Activated CD4-positive, alpha-beta T cell treated with anti-CD3 and anti-CD28 coated beads, Interleukin-2, amount 50 U/mL, for 1 hour (primary cell): ENCODE data around the gene DMD.

Experiments used
- DNase-seq: peaks from one replicate; pipeline ENCODE4 v3.0.0-alpha.2; 2020

The DMD gene

DNA sequence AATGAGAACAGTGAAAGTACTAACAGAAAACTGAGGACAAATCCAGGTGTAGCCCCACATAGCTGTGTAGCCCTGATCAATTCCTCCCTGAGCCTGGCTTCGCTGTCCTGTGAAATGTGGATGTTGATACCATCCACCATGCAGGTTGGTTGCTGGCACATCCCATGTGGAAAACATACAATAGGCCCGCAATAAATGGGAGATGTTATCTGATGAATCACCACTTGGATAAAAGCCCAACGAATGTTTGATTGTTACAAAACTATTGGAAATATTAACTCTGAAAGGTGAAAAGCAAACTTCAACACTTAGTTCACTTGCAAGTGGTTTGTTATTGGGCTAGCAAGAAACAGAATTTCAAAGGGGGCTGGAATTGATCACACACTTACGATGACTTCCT is 1953.2 kb downstream of the DMD start:
- no peak for DNase-seq

DNA sequence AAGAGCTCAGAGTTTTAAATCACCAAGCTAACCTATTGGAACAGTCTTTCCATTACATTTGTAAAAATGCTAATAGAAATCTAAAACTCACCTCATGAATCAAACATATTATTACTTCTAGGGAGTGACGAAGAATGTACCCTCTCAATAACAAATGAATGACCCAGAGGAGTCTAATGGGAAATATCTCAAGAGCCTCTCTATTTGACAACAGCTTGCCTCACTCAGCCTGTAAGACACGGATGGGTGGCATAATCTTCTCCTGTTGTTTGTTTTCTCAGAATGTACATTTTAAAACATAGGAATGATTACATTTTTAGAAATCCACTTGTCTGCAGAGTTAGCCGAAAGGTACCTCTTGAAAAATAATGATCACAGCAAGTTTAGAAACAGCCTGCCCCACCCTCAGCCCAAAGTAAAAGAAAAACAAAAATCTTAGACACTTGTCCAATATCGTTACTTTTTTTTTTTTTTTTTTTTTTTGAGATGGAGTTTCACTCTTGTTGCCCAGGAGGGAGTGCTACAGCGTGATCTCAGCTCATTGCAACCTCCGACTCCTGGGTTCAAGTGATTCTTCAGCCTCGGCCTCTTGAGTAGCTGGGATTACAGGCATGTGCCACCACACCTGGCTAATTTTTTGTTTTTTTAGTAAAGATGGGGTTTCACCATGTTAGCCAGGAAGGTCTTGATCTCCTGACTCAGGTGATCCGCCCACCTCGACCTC is 1955.9 kb downstream of the DMD start:
- DNase-seq = no peak

DNA sequence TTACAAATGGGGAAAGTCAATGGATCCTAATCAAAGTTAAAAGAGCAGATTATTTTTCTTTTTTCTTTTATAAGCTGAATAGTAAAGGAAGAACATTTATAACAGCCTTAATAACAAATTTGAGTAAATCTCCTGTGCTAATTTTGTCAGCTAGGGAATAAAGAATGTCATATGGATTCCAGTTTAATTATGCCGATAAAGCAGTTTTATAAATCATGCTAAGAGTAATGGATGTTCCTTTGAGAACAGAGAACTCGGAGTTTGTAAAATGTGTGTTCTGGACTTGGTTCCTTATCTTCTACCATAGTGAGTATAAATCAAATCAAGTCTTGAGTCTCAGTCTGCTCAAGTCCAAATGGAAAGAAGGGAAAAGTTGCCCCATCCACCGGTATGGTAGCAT is 1959.2 kb downstream of the DMD start:
- DNase-seq = no peak

DNA sequence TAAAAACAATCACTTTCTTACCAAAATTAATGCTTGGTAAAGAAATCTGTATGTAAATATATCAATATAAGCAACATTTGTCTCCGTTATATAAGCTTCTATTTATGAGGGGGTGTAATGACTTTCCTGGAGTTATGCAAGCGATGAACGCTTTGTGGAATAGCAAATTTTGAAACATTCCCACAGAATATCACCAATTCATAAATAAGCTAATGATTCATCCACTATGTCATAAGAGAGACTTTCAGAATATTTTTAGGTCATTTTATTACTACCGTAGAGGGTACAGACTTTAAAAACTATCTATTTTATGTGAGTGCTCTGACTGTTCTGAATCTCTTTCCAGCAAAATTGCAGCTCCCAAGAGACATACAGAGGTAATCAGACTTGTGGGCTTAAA is 1960.0 kb downstream of the DMD start:
- no peak for DNase-seq

DNA sequence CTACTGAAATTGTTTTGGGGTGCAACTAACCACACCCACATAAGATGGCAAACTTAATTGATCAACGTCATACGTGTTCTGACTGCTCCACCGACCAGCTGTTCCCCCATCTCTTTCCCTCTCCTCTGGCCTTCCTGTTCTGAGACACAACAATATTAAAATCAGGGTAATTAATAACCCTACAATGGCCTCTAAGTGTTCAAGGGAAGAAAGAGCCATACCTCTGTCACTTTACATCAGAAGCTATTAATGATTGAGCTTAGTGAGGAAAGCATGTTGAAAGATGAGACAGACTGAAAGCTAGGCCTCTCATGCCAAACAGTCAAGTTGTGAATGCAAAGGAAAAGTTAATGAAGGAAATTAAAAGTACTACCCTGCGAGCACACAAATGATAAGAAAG is 1965.6 kb downstream of the DMD start:
- DNase-seq = no peak

DNA sequence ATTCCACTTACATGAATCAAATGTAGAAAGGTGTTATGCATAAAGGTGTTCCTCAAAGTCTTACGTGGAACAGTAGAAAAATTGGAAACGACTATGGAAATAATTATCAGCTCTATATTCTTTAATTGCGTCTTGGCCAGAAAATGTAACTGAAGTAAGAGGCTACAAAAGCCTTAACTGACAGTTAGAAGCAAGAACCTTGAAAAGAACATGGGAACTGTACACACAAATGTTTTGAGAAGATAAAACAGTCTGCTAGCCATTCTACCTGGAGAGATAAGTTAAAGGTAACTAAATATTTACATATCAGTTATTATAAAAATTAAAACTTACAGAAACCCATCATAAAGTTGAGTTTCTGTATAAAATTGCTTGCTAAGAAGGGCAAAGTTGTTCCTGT is 1967.5 kb downstream of the DMD start:
- no peak for DNase-seq

DNA sequence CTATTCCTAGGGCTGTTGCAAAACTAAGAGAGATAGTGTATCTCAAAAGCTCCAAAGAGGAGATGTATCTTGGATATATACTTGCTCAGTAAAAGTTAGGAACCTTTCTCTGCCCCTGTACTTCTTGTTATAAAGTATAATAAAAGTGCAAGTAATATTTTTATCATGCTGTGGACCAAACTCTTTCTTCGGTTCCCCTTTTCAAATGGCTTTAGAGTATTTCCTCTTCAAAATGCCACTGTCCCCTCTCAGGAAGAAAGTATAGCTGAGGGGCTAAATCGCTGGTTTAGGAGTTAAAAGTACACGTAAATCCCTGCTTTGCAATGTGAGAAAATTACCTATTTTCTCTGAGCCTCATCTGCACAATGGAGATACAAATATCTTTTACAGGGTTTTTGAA is 1970.4 kb downstream of the DMD start:
- no peak for DNase-seq

DNA sequence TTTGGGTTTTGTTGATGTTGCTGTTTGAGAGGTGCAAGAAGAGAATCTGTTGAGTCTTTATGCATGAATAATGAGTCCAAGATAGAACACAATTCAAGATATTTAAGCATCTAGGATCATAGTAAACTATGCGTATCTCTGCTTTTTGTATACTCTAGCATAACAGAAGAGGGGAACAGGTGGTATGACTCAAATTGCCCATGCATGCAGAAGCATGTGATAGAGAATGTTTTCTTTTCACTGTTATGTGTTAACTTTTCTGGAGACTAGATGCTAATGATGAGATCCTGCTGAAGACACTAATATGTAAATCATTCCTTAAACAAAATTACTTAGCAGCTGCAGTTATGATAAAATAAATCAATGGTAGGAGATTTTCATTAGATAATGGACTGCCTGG is 1974.2 kb downstream of the DMD start:
- no peak for DNase-seq

DNA sequence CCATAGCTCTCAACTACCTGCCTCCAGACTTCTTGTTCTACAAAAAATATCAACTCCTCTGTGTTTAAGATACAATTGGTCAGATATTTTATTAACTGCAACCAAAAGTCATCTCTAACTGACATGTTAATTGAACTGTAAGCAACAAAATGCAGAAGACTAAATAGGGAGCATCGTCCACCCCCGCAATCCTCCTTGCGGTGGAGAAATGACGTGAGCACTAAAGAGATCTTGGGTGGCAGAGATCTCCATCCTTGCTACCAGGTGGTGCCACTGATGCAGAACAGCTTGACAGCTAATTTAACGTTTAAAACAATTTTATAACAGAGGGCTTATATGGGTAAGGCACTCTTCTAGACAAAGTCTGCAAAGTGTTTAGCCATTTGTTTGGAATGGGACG is 1975.1 kb downstream of the DMD start:
- no peak for DNase-seq

DNA sequence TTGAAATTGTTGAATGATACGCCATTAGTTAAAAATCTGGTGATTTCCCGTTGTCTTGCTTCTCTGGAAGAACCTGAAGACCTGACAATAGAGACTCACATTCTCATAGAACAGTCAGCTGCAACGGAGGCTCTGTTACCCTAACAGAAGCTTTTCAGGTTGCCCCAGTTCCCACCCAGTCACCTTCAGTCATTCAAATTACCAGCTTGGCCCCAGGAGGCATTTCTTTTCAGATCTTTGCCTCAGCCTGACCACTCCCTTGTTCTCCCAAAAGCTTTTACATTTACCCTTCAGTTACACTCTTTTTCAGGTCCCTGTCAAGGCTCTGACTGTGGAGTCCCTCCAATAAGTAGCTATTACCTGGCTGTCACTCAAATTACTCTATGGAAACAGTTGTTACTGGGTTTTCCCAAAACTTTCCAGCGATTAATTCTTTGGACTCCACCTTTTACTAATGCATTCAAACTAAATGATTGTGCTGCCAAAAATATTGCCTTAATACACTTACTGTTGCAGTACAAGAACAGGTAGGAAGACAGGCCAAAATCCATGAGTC is 1977.3 kb downstream of the DMD start:
- DNase-seq = no peak

DNA sequence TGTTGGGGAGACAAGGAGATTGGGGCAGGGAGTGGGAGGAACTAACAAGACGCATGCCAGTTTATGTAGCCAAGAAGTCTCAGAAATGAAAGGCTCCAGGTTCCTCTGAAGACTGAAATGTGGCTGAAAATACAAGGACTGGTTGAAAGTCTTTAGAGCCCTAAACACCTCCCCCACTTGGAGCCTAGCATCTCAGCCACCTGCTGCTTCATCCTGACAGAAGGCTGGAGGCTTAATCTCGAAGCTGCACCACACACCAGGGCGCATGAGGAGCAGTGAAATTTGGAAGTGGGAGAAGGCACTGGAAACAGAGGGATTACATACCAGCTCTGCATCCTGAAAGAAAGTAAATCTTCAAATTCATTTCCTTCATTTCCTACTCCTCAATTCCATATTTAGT is 1978.8 kb downstream of the DMD start:
- DNase-seq = no peak

DNA sequence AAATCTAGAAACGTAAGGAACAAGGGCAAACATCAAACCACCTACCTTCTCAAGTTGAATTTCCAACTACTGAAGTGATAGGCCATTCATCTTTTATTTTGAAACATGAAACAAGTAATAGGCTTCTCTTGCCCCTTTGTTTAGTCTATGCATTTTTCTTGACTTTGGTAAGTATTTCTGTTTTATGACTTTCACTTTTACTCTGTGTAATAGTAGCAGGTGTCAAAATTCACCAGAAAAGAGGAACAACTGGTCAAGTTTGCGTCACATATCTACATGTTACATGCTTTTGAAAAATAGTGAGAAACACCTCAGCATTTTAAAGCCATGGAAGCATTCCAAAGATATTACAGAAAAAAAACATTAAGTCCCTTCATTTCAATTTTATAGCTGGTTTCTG is 1982.4 kb downstream of the DMD start:
- DNase-seq = no peak

DNA sequence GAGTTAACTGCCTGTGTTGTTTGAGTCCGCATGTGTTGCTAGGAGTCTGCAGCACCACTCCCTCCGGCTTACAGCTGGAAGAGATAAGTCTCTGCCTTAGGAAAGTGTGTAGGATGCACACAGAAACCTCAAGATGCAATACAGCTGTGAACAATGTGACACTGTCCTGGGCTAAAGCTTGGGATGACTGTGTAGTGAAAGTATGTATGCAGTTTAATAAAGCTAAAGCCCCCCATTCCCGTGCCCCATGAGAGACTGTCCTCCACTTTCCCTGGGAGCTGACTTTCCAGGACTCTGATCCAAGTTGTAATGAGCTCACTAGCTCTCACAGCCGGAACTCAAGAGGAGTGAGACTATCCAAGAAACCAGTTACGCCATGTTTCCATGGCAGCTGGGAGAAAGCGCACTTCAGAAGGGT is 1982.9 kb downstream of the DMD start:
- no peak for DNase-seq

DNA sequence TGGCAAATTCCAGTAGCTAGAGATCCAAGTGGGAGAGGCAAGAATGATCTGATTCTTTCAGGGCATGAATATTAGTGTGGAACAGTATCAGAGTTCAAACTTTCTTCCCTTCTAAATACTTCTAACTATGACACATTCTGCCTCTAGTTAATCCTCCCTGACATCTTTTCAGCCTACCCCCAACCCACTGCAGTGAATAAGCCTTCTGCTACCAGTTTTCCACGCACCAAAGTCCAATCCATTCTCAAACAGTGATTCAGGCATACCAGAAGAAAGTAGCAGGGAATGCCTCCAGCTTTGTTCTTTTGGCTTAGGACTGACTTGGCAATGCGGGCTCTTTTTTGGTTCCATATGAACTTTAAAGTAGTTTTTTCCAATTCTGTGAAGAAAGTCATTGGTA is 1984.1 kb downstream of the DMD start:
- no peak for DNase-seq

DNA sequence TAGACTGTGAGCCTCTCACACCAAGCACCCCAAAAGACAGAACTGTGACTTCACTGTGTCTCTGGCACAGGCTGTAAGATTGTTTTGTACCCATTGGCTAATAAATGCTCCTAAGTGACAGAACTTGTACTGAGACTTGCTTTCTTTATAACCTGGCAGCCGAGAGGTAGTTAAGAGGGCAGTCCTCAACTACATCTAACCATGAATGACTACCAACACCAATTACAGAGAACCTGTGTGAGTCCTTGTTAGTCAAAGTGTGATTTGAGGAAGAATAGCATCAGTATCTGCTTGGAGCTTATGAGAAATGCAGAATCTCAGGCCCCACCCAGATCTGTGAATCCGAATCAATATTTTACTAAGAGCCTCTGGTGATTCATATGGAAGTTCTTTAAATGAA is 1985.5 kb downstream of the DMD start:
- no peak for DNase-seq

DNA sequence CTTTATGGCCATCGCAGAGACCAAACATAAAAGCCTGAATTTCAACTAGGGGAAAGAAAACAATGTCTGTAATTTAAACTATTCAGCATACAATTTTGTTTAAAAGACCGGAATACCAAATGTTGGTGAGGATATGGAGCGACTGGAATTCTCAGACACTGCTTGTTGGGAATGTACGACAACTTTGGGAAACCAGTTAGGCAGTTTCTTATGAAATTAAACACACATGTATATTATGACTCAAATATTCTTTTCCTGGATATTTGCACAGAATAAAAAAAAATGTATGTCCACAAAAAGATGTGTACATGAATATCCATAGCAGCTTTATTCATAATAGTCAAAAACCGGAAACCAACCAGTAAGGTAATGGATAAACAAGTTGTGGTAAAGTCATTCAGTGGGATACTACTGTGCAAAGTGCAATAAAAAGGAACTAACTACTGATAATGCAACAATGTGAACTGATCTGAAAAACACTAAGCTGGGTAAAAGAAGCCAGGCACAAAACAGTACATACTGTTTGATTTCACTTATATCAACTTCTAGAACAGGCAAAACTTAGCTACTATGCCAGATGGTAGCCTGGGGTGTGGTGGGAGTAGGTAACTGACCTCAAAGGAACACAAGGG is 1986.9 kb downstream of the DMD start:
- no peak for DNase-seq

DNA sequence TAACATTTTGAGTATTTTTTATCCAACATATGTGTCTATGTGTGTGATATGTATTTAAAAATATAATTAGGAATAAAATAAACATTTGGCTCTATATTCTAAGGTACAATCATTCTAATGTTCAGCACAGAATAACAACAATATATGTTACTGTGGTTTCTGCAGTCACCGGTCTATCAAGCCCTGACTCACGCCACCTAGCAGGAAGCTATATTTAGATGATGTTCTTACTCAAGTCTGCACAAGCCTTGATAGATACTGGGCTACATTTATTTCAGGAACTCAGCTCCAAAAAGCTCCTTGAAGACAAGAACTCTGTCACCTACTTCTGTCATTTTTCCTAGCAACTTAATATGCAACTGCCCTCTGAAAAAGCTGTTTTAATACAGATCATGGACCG is 1987.5 kb downstream of the DMD start:
- no peak for DNase-seq

DNA sequence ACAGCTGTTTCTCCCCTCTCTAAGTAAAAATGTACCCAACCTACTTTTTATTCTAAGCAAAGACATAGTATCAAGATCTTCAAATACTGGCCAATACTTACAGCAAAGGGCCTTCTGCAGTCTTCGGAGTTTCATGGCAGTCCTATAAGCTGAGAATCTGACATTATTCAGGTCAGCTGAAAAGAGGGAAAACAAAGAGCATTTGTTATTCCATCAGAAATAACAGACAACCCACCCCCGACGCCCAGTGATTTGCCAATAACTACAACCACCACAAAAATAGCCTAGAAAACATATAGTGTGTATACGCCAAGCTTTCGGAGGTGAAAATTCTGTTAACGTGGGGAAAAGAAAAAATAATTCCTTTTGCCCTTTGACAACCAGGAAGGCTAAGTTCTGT is 1988.4 kb downstream of the DMD start:
- DNase-seq = no peak

DNA sequence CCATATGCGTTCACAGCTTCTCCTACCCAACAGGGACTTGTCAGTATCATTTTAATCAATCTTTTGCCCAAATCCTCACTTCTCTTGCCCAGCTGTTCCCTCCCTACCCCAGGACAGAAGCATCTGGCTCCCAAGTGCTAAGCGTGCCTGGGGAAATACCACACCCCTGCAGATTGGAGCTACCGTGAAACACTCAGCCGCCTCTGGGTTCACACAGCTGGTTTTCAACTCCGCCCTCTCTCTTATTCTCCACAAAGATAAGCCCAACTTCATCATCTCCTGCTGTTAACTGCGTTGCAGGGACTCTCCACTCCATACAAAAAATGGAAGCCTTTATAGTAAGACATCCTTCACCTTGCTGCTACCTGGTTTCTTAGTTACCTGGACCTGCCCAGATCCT is 1992.2 kb downstream of the DMD start:
- DNase-seq = no peak

DNA sequence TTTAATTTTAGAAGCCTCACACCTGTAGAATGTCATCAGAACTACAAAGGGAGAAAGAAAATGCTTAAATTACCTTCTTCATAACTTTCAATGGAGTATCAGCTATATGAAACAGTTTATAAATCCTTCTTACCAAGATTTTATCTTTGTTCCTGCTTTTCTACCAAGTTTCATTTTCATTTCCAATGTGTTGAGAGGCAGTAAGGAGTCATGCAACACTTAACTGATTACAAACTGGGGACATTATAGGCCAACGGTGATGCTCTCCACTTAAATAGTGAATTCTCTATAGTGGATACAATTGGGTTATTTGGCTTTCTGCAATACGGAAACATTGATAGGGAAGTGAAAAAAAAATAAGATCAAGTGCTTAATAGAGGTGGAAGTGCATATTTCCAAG is 1994.3 kb downstream of the DMD start:
- no peak for DNase-seq

DNA sequence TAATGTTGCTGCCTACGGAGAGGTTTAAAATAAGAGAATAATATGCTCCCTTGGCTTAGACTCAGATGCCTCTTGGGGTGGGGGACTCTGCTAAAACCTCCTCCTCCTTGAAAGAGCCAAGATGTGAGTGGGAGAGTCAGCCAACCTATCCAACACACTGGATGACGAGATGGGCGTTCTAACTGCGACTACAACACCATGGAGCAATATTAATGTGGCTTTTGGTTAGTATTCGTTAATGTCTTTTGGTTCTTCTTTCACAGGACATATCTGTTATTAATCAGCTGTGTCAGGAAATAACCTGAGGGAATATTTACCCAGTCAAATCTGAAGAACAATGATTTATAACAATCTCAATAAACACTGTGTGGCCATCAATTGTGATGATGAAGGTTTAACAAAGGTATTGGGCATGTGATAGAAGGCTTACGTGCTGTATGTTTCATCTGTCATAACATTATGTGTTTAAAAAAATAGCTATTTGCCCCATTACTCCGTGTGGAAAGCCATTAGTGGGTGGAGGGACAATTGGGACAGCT is 1996.0 kb downstream of the DMD start:
- no peak for DNase-seq

DNA sequence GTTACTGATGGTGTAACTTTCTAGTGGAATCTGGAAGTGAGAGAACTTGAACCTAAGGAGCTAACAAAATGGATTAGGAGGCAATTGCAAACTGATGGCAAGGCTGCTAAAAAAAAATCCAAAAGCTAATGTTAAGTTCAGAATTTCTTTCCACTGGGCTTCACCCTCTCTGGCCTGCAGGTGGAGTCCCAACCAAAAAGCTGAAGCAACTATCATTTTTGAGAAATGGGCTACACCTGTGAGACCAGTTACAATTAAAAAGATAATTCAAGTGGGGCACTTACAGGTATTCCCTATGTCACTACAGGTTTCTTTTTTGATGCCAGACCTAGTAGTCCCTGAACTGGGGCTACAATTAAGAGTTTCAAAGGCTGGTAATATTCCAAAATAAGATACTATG is 1997.4 kb downstream of the DMD start:
- DNase-seq = no peak

DNA sequence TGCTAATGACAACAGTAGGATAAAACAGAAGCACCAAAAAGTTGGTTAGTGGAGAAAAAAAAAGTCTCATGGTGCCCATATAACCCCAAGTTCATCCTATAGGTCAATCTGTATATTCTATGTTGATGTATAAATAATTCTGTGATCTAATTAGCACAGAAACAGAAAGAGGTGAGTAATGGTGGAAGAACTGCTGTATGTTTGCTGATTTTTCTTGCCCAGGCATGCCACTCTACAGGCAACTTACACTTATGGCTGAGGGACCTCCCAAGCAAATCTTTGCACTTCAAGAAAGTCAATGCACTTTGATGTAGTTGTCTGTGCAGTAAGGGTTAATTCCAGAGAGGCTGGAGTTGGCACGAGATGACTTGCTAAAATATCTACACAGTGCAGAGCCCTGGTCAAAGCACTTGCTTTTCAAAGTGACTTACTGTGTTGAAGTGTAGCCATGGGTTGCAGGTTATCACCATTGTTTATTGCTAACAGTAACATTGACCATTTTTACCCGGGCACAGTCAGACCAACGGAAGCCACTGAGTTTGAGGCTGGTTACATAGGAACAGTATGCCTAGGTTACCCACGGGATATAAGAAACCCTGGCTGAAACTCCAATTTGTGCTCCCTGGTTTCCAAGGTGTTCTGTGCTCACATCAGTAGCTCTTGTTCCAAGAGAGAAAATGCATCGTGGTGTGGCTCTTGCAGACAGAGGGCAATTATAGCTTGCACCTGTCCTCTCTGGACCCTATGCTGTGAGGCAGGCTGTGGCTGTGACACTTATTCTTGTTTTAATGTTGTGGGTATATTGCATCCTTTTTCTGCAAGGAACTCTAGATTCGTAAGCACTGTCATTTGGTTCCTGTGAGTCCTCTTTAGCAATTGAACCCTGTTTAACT is 1998.2 kb downstream of the DMD start:
- DNase-seq = no peak
